Endothelial cell of hepatic sinusoid (primary cell): ENCODE data around the gene CCDC138.

ENCODE experiments used
- in situ Hi-C: cut with HindIII; loops from 2 replicates; pipeline ENCODE4 v1.10.0; 2017; ENCODE audit warnings: low sequenced_read_pairs

The CCDC138 gene

GRCh38 chr2:108894766-108895165 lies 108.2 kb downstream of the CCDC138 start:
- in situ Hi-C loops, result loop anchor here (5.0 kb wide), 1 partner anchor 77 kb away; no protein-coding TSS in a partner anchor

DNA sequence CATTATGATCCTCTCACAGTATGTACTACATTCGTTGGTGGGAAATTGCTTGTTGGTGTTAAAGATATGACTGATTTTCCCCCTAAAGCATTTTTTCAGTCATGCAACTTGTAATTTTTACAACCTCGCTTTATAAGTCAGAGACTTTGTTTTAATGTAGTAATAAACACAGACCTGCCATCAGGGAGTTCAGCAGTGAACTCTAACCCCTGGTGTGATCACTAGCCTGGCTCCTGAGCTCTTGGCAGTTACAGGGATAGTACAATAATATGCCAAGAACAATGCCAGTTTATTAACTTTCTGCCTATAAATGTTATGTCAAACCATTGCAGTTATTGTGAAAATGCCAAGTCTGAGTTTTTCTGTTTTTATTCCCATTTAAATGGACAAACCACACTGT lies 108.6 kb downstream of the CCDC138 start:
- in situ Hi-C loops, result no loop called here

- in situ Hi-C loops, result no loop called here
Measured at GRCh38 chr2:108896741-108897140, 110.2 kb downstream of the CCDC138 start.

GRCh38 chr2:108898315-108899082 lies 111.9 kb downstream of the CCDC138 start:
- in situ Hi-C loops, result no loop called here

DNA sequence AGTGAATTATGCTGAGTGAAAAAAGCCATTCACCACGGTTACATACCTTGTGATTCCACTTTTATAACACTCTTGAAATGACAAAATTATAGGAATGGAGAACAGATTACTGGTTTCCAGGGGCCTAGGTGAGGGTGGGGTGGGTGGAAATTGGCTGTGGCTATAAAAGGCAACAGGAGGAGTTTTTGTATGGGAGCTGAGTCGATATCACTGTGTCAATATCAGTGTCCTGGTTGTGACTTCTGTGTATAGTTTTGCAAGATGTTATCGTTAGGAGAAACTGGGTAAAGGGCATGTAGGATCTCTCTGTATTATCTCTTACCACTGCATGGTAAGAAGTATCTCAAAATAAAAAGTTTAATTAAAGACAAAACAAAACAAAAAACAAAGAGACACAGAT lies 118.1 kb downstream of the CCDC138 start:
- in situ Hi-C loops, result no loop called here

- in situ Hi-C loops, result no loop called here
Measured at GRCh38 chr2:108905176-108905575, 118.6 kb downstream of the CCDC138 start.

GRCh38 chr2:108905906-108906305 lies 119.3 kb downstream of the CCDC138 start:
- in situ Hi-C loops, result no loop called here

DNA sequence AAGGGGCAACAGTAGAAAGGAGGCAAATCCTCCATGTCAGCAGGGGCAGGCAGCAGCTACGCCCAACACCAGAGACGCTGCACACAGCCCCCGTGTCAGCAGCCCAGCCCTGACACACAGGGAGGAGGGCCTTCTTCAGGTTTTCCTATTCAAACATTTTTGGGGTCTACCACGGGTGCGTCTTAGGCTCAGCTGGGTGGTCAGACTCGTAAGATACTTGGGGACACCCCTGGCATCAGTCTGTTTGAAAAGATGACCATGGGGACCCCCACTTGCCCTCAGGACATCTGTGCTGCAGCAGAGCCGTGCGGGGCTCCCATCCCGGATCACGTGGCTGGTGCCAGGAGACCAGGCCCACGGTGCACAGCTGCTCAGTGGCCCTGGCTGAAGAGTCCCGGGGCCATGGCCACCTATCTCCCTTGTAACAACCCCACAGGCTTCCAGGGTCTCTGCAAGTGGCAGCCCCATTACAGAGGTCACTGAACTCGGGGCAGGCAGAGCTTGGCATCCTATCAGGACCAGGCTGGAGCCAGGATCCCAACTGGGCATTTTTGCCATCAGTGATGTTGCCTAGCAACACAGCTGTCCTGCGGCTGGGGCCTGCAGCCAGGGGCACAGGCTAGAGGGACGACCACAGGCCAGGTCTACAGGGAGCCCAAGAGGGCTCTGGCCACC lies 120.0 kb downstream of the CCDC138 start:
- in situ Hi-C loops, result no loop called here

- in situ Hi-C loops, result no loop called here
Measured at GRCh38 chr2:108907822-108908712, 121.5 kb downstream of the CCDC138 start.

DNA sequence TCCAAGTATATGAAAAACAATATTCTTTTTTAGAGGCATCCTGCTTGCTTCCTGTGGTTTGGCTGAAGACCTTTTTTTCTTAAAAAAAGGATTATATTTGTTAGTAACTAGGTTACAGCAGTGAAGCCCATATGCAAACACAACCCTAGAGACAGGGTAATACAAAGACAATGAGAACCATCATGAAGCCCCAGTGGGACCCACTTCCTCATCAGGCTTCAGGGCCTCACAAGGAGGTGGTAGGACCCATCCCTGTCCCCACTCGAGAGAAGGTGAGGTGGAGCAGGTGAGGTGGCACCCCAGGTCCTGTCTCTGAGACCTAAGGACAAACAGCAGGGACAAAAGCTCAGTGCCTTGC lies 122.1 kb downstream of the CCDC138 start:
- in situ Hi-C loops, result no loop called here

- in situ Hi-C loops, result no loop called here
Measured at GRCh38 chr2:108909275-108909823, 122.8 kb downstream of the CCDC138 start.

- in situ Hi-C loops, result no loop called here
Measured at GRCh38 chr2:108910011-108910431, 123.5 kb downstream of the CCDC138 start.

DNA sequence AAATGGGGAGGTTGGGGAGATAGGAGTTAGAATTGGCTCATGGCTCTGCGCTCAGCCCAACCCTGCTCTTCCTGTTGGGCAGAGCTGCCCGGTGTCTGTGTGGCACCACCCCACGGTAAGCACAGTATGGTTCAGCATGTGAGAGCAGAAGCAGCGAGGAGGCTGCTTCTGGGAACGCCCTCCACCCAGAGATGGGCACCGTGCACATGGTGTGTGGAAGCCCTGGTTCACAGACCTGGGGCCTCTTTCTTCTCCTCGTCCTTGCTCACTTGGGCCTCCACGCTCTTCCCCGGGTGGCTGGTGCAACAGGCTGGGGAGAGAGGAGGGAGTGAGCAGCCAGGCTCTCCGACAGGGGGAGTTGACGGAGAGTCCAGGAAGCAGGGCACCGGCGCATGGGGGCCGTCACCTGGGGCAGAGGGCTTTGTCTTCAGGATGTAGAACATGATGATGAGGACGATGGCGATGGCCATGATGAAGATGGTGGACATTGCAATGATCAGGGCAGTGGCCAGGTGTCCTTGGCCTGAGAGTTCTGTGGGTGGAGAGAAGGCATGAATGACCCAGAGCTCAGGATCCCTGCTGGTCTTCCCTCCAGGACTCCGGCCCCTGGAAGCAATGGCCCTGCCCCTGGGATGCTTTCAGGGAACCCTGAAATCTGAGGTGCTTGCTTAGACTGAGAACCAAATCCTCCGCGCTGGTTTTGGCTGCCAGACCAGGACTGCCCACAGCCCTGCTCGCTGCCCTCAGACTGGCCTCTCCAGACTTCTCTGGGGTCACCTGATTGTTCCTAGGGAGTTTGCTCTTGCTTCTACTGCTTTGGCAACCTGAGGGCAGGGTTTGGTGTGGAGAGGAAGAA lies 124.2 kb downstream of the CCDC138 start:
- in situ Hi-C loops, result no loop called here

- in situ Hi-C loops, result no loop called here
Measured at GRCh38 chr2:108911401-108911800, 124.8 kb downstream of the CCDC138 start.

DNA sequence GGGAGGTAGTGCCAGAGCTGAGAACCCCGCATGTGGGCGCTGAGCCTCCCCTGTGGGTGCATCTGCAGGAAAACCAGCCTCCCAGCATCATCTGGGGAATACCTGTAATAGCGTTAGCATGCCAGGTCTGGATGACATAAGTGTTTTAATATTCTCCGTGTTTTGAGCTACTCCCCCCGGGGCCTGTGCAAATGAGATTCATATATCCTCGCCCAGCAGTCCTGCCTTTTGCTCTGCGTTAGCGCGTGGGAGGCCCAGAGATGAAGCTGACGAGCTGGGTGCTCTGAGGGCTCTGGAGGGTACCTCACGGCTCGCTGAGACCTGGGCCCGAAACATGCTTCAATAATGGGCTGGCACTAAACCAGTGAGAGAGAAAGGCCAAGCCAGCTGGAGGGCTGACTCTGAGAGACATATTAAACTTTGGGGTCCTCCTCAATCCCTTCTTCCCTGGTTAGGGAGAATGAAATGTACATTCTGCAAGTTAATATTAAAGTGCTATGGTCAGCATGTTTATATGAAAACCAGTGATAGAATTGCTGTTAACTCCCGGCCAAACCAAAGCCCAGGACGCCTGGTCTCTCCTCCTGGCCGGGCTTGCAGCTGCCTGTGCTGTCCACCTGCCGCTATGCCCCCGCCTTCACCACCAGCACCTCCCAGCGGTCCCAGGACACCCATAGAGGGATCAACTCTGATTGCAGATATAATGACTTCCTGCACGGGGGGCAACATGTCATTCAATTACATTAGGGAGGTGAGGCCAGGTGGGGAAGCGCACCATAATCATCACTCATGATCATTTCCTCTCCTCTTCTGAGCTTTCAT lies 125.4 kb downstream of the CCDC138 start:
- in situ Hi-C loops, result no loop called here

DNA sequence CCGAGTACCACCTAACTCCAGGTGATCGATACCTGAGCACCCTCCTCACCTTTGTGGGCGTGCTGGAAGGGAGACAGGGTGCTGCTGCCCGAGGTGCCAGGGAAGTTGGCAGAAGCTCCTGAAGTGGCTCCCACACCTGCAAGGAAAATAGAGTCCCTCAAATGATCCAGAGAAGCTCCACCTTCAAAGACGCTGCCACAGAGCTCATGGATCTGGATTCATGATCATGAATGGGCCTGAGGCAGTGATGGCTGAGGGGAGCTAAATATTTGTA lies 126.0 kb downstream of the CCDC138 start:
- in situ Hi-C loops, result no loop called here

DNA sequence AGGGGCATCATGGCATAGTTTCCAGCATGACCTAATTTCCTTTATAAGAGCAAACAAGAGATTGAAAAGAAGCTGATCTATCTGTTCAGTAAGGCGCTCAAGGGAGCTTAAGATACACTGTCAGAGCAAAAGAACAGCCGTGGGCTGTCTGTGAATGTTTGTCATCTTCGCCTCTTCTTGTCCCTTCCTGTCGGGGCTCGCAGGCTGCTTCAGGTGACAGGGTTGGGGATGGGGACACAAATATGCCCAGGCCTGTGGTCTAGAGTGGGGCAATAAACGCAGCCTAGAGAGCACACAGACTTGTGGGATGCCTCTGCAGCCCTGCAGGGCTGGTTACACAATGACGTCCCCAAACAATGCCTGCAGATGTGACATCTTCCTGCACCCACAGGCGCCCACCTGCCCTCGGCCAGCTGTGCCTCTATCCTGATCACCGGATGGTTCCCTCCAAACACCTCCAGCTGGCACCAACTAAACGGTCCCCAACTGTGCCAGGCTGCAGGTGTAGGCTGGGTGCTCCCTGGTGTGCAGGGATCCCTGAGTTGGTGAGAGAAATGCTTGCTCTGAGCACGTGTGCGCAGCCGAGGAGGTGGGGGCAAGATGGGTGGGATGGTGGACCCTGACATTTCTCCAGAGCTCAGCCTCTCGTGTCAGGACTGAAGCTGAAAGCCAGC lies 129.7 kb downstream of the CCDC138 start:
- in situ Hi-C loops, result no loop called here

DNA sequence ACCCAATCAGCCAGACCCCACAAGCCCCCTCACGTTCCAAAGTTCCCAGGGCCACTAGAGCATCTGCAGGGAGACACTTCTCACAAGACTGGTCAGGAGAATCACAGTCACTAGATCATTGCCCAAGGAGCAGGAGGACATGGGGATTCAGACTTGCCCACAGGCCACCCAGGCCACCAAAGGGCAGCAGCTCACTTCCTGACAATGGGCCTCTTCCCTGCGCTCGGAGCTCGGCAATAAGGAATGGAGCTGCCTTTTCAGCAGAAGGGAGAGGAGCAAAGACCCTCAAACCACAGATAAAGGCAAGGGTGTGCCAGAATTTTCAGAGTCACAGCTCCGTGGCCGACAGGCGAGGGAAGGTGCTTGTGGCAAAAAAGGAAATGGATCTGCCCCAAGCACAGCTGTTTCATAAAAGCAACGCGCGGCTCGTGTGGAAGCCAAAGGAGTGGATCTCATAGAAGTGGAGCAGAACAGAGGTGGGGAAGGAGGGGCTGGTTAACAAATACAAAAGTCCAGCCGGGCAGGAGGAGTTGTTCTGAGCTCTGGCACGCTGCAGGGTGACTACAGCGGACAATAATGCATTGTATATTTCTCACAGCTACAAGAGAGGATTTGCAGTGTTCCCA lies 130.3 kb downstream of the CCDC138 start:
- in situ Hi-C loops, result no loop called here

DNA sequence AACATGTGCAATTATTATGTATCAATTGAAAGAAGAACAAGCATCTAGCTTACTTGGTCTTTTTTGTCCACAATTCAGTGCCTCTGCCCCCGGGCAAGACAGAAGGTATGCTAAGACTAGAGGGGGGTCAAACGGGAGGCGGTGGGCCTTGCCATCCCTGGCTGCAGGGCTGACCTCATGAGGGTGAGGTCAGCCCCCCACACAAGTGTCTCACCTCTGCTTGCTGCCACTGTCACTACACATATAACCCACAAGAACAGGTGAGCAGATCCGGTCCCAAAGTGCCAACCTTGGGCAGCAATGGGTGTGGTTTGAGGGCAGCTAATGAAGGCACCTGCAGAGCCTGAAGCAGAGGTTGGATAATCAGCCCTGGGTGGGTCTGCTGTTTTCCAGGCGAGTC lies 131.0 kb downstream of the CCDC138 start:
- in situ Hi-C loops, result no loop called here
